Measurements from ENCODE around the gene TRAM2. TPM values are rescaled to one million over a fixed set of nuclear protein-coding genes. Genes with fewer than 3 reads are reported as not detected.
A peak's percentile ranks its signal among the peaks of the same experiment; 100 is the strongest.

TRAM2 gene
- total and polyA plus RNA-seq, 2 of the 13 experiments (the other 11 are each of a cell fraction or from before 2014, with no cell fraction given): 49.1 to 72.5 TPM

GRCh38 chr6:52543729-52544601 is 32.9 kb downstream of the TRAM2 start (continued):
- TF ChIP-seq SP4 (CRISPR knock-in tag; IDR thresholded peaks at IDR 0.05): peak; percentile 38; the same call in 1 of the 2 replicates
- TF ChIP-seq BHLHE40 (IDR thresholded peaks at IDR 0.05; ENCODE audit: low read length): peak; percentile 38; the same call in 1 of the 2 replicates
- TF ChIP-seq DNMT3B (CRISPR knock-in tag; conservative IDR thresholded peaks at IDR 0.05): peak; percentile 34; the same call in 1 of the 2 replicates
- peak; percentile 36; the same call in 1 of the 2 replicates for TF ChIP-seq ZNF646 (CRISPR knock-in tag; IDR thresholded peaks at IDR 0.05)
- TF ChIP-seq ATF3 (CRISPR knock-in tag; IDR thresholded peaks at IDR 0.05): peak; percentile 71
- TF ChIP-seq, protein P1, sequence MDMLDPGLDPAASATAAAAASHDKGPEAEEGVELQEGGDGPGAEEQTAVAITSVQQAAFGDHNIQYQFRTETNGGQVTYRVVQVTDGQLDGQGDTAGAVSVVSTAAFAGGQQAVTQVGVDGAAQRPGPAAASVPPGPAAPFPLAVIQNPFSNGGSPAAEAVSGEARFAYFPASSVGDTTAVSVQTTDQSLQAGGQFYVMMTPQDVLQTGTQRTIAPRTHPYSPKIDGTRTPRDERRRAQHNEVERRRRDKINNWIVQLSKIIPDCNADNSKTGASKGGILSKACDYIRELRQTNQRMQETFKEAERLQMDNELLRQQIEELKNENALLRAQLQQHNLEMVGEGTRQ (IDR thresholded peaks at IDR 0.05; ENCODE audit: low read depth, low read length): no peak
- TF ChIP-seq, protein P1 (CRISPR knock-in tag; IDR thresholded peaks at IDR 0.05; ENCODE audit: borderline replicate concordance): no peak
- TF ChIP-seq EHMT2 (IDR thresholded peaks at IDR 0.05; ENCODE audit: borderline replicate concordance, low read depth, low read length): no peak
- peak; percentile 80; the same call in 1 of the 2 replicates for TF ChIP-seq ZNF788 (CRISPR knock-in tag; IDR thresholded peaks at IDR 0.05; ENCODE audit: borderline replicate concordance)
- peak; percentile 87; the same call in 1 of the 2 replicates for TF ChIP-seq ZNF761 (CRISPR knock-in tag; conservative IDR thresholded peaks at IDR 0.05)
- TF ChIP-seq ATF7-NPFF (CRISPR knock-in tag; IDR thresholded peaks at IDR 0.05; ENCODE audit: low read depth): peak; percentile 4; the same call in 1 of the 2 replicates
- TF ChIP-seq HMG20B (CRISPR knock-in tag; conservative IDR thresholded peaks at IDR 0.05): peak; percentile 75; the same call in 1 of the 2 replicates
- TF ChIP-seq, protein P2, sequence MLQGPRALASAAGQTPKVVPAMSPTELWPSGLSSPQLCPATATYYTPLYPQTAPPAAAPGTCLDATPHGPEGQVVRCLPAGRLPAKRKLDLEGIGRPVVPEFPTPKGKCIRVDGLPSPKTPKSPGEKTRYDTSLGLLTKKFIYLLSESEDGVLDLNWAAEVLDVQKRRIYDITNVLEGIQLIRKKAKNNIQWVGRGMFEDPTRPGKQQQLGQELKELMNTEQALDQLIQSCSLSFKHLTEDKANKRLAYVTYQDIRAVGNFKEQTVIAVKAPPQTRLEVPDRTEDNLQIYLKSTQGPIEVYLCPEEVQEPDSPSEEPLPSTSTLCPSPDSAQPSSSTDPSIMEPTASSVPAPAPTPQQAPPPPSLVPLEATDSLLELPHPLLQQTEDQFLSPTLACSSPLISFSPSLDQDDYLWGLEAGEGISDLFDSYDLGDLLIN (CRISPR knock-in tag; IDR thresholded peaks at IDR 0.05; ENCODE audit: borderline replicate concordance): no peak
- TF ChIP-seq KAT8 (CRISPR knock-in tag; IDR thresholded peaks at IDR 0.05): peak; percentile 8; the same call in 1 of the 2 replicates
- TF ChIP-seq EP300 (IDR thresholded peaks at IDR 0.05; ENCODE audit: low read depth in 2 of 2, low read length in 2 of 2): peak in 1 of 2 experiments; percentile 93; a peak in 2 of 4 replicates
- peak; percentile 65 for TF ChIP-seq EP300 (CRISPR knock-in tag; IDR thresholded peaks at IDR 0.05; ENCODE audit: borderline replicate concordance)
- peak; percentile 63 for TF ChIP-seq SAP130 (CRISPR knock-in tag; IDR thresholded peaks at IDR 0.05; ENCODE audit: low read depth)
- TF ChIP-seq ZNF549 (CRISPR knock-in tag; IDR thresholded peaks at IDR 0.05): no peak
- TF ChIP-seq KLF16 (CRISPR knock-in tag; IDR thresholded peaks at IDR 0.05): peak in 1 of 2 experiments; percentile 38; a peak in 1 of 4 replicates

Data from HepG2 (cell line).